ENCODE results near the gene CD9.

CD9 gene

GRCh38 chr12:6236641-6236940 is 36.4 kb downstream of the CD9 start:
- Histone ChIP-seq H3K4me3 (ENCODE audit: low read depth in 1 of 5, low read length in 5 of 5) (no peak overlapping the region), H3K9ac (ENCODE audit: low read length in 5 of 5) (no peak overlapping the region), H3K4me1 (ENCODE audit: control insufficient read depth in 5 of 5, insufficient read depth in 5 of 5, low read length in 5 of 5) (peaks cover 0 to 18% (median 3%) of the 10 kb centered on the region in 5 donors), H3K27me3 (ENCODE audit: control insufficient read depth in 5 of 5, insufficient read depth in 4 of 5, low read length in 5 of 5) (no peaks in the 10 kb centered on the region), H3K36me3 (ENCODE audit: control insufficient read depth in 5 of 5, insufficient read depth in 5 of 5, low read length in 5 of 5) (peaks cover 0 to 40% (median 24%) of the 10 kb centered on the region in 5 donors), H3K27ac (ENCODE audit: low read depth, low read length) (no peak overlapping the region), H3K9me3 (ENCODE audit: control insufficient read depth in 5 of 5, low read length in 5 of 5) (no peaks in the 10 kb centered on the region)

- Histone ChIP-seq H3K4me1 (ENCODE audit: control insufficient read depth in 5 of 5, insufficient read depth in 5 of 5, low read length in 5 of 5) (peaks cover 0 to 14% (median 1%) of the 10 kb centered on the region in 5 donors), H3K9ac (ENCODE audit: low read length in 5 of 5) (no peak overlapping the region), H3K27ac (ENCODE audit: low read depth, low read length) (no peak overlapping the region), H3K4me3 (ENCODE audit: low read depth in 1 of 5, low read length in 5 of 5) (no peak overlapping the region), H3K9me3 (ENCODE audit: control insufficient read depth in 5 of 5, low read length in 5 of 5) (no peaks in the 10 kb centered on the region), H3K36me3 (ENCODE audit: control insufficient read depth in 5 of 5, insufficient read depth in 5 of 5, low read length in 5 of 5) (peaks cover 0 to 39% (median 24%) of the 10 kb centered on the region in 5 donors), H3K27me3 (ENCODE audit: control insufficient read depth in 5 of 5, insufficient read depth in 4 of 5, low read length in 5 of 5) (no peaks in the 10 kb centered on the region)
Measured at GRCh38 chr12:6237830-6238229, 37.6 kb downstream of the CD9 start.

- Histone ChIP-seq H3K27me3 (ENCODE audit: control insufficient read depth in 5 of 5, insufficient read depth in 4 of 5, low read length in 5 of 5) (no peaks in the 10 kb centered on the region), H3K4me1 (ENCODE audit: control insufficient read depth in 5 of 5, insufficient read depth in 5 of 5, low read length in 5 of 5) (peaks cover 0 to 14% (median 0%) of the 10 kb centered on the region in 5 donors), H3K9ac (ENCODE audit: low read length in 5 of 5) (no peak overlapping the region), H3K9me3 (ENCODE audit: control insufficient read depth in 5 of 5, low read length in 5 of 5) (no peaks in the 10 kb centered on the region), H3K36me3 (ENCODE audit: control insufficient read depth in 5 of 5, insufficient read depth in 5 of 5, low read length in 5 of 5) (peaks cover 0 to 37% (median 24%) of the 10 kb centered on the region in 5 donors), H3K27ac (ENCODE audit: low read depth, low read length) (no peak overlapping the region), H3K4me3 (ENCODE audit: low read depth in 1 of 5, low read length in 5 of 5) (no peak overlapping the region)
Measured at GRCh38 chr12:6238875-6239274, 38.7 kb downstream of the CD9 start.

GRCh38 chr12:6241495-6241894 is 41.3 kb downstream of the CD9 start:
- Histone ChIP-seq H3K27ac (ENCODE audit: low read depth, low read length) (no peak overlapping the region), H3K27me3 (ENCODE audit: control insufficient read depth in 5 of 5, insufficient read depth in 4 of 5, low read length in 5 of 5) (no peaks in the 10 kb centered on the region), H3K4me3 (ENCODE audit: low read depth in 1 of 5, low read length in 5 of 5) (no peak overlapping the region), H3K36me3 (ENCODE audit: control insufficient read depth in 5 of 5, insufficient read depth in 5 of 5, low read length in 5 of 5) (peaks cover 0 to 20% (median 7%) of the 10 kb centered on the region in 5 donors), H3K9ac (ENCODE audit: low read length in 5 of 5) (no peak overlapping the region), H3K9me3 (ENCODE audit: control insufficient read depth in 5 of 5, low read length in 5 of 5) (peaks cover 0 to 4% (median 0%) of the 10 kb centered on the region in 5 donors), H3K4me1 (ENCODE audit: control insufficient read depth in 5 of 5, insufficient read depth in 5 of 5, low read length in 5 of 5) (peaks cover 0 to 9% (median 0%) of the 10 kb centered on the region in 5 donors)

GRCh38 chr12:6249580-6249979 is 49.4 kb downstream of the CD9 start:
- Histone ChIP-seq H3K27me3 (ENCODE audit: control insufficient read depth in 5 of 5, insufficient read depth in 4 of 5, low read length in 5 of 5) (peaks cover 0 to 4% (median 0%) of the 10 kb centered on the region in 5 donors), H3K4me3 (ENCODE audit: low read depth in 1 of 5, low read length in 5 of 5) (no peak overlapping the region), H3K9ac (ENCODE audit: low read length in 5 of 5) (no peak overlapping the region), H3K27ac (ENCODE audit: low read depth, low read length) (no peak overlapping the region), H3K9me3 (ENCODE audit: control insufficient read depth in 5 of 5, low read length in 5 of 5) (peaks cover 0 to 4% (median 0%) of the 10 kb centered on the region in 5 donors), H3K36me3 (ENCODE audit: control insufficient read depth in 5 of 5, insufficient read depth in 5 of 5, low read length in 5 of 5) (no peaks in the 10 kb centered on the region), H3K4me1 (ENCODE audit: control insufficient read depth in 5 of 5, insufficient read depth in 5 of 5, low read length in 5 of 5) (peaks cover 0 to 5% (median 0%) of the 10 kb centered on the region in 5 donors)

- Histone ChIP-seq H3K36me3 (ENCODE audit: control insufficient read depth in 5 of 5, insufficient read depth in 5 of 5, low read length in 5 of 5) (no peaks in the 10 kb centered on the region), H3K9ac (ENCODE audit: low read length in 5 of 5) (no peak overlapping the region), H3K27me3 (ENCODE audit: control insufficient read depth in 5 of 5, insufficient read depth in 4 of 5, low read length in 5 of 5) (peaks cover 0 to 4% (median 0%) of the 10 kb centered on the region in 5 donors), H3K9me3 (ENCODE audit: control insufficient read depth in 5 of 5, low read length in 5 of 5) (no peaks in the 10 kb centered on the region), H3K4me3 (ENCODE audit: low read depth in 1 of 5, low read length in 5 of 5) (no peak overlapping the region), H3K4me1 (ENCODE audit: control insufficient read depth in 5 of 5, insufficient read depth in 5 of 5, low read length in 5 of 5) (peaks cover 0 to 5% (median 0%) of the 10 kb centered on the region in 5 donors), H3K27ac (ENCODE audit: low read depth, low read length) (no peak overlapping the region)
Measured at GRCh38 chr12:6250343-6250742, 50.1 kb downstream of the CD9 start.

GRCh38 chr12:6253278-6253677 is 53.1 kb downstream of the CD9 start:
- Histone ChIP-seq H3K27me3 (ENCODE audit: control insufficient read depth in 5 of 5, insufficient read depth in 4 of 5, low read length in 5 of 5) (peaks cover 0 to 4% (median 0%) of the 10 kb centered on the region in 5 donors), H3K9me3 (ENCODE audit: control insufficient read depth in 5 of 5, low read length in 5 of 5) (no peaks in the 10 kb centered on the region)

GRCh38 chr12:6254491-6254890 is 54.3 kb downstream of the CD9 start:
- Histone ChIP-seq H3K27ac (ENCODE audit: low read depth, low read length) (no peak overlapping the region), H3K36me3 (ENCODE audit: control insufficient read depth in 5 of 5, insufficient read depth in 5 of 5, low read length in 5 of 5) (no peaks in the 10 kb centered on the region), H3K9ac (ENCODE audit: low read length in 5 of 5) (no peak overlapping the region), H3K4me1 (ENCODE audit: control insufficient read depth in 5 of 5, insufficient read depth in 5 of 5, low read length in 5 of 5) (peaks cover 0 to 5% (median 0%) of the 10 kb centered on the region in 5 donors), H3K9me3 (ENCODE audit: control insufficient read depth in 5 of 5, low read length in 5 of 5) (no peaks in the 10 kb centered on the region), H3K4me3 (ENCODE audit: low read depth in 1 of 5, low read length in 5 of 5) (no peak overlapping the region), H3K27me3 (ENCODE audit: control insufficient read depth in 5 of 5, insufficient read depth in 4 of 5, low read length in 5 of 5) (peaks cover 0 to 4% (median 0%) of the 10 kb centered on the region in 5 donors)

More at GRCh38 chr12:6253278-6253677, 53.1 kb downstream of the CD9 start:
- H3K9ac ChIP-seq (ENCODE audit: low read length in 5 of 5) = no peak overlapping the region
- no peak overlapping the region for H3K4me3 ChIP-seq (ENCODE audit: low read depth in 1 of 5, low read length in 5 of 5)
- H3K4me1 ChIP-seq (ENCODE audit: control insufficient read depth in 5 of 5, insufficient read depth in 5 of 5, low read length in 5 of 5) = peaks cover 0 to 5% (median 0%) of the 10 kb centered on the region in 5 donors
- no peak overlapping the region for H3K27ac ChIP-seq (ENCODE audit: low read depth, low read length)
- no peaks in the 10 kb centered on the region for H3K36me3 ChIP-seq (ENCODE audit: control insufficient read depth in 5 of 5, insufficient read depth in 5 of 5, low read length in 5 of 5)

GRCh38 chr12:6257007-6257406 is 56.8 kb downstream of the CD9 start:
- Histone ChIP-seq H3K4me3 (ENCODE audit: low read depth in 1 of 5, low read length in 5 of 5) (no peak overlapping the region), H3K9me3 (ENCODE audit: control insufficient read depth in 5 of 5, low read length in 5 of 5) (no peaks in the 10 kb centered on the region), H3K27ac (ENCODE audit: low read depth, low read length) (no peak overlapping the region), H3K9ac (ENCODE audit: low read length in 5 of 5) (no peak overlapping the region), H3K4me1 (ENCODE audit: control insufficient read depth in 5 of 5, insufficient read depth in 5 of 5, low read length in 5 of 5) (no peaks in the 10 kb centered on the region), H3K36me3 (ENCODE audit: control insufficient read depth in 5 of 5, insufficient read depth in 5 of 5, low read length in 5 of 5) (no peaks in the 10 kb centered on the region), H3K27me3 (ENCODE audit: control insufficient read depth in 5 of 5, insufficient read depth in 4 of 5, low read length in 5 of 5) (no peaks in the 10 kb centered on the region)

- no peaks in the 10 kb centered on the region for H3K27me3 ChIP-seq (ENCODE audit: control insufficient read depth in 5 of 5, insufficient read depth in 4 of 5, low read length in 5 of 5)
- H3K9ac ChIP-seq (ENCODE audit: low read length in 5 of 5) = no peak overlapping the region
- H3K4me3 ChIP-seq (ENCODE audit: low read depth in 1 of 5, low read length in 5 of 5) = no peak overlapping the region
- no peaks in the 10 kb centered on the region for H3K36me3 ChIP-seq (ENCODE audit: control insufficient read depth in 5 of 5, insufficient read depth in 5 of 5, low read length in 5 of 5)
- peaks cover 0 to 2% (median 0%) of the 10 kb centered on the region in 5 donors for H3K4me1 ChIP-seq (ENCODE audit: control insufficient read depth in 5 of 5, insufficient read depth in 5 of 5, low read length in 5 of 5)
- no peaks in the 10 kb centered on the region for H3K9me3 ChIP-seq (ENCODE audit: control insufficient read depth in 5 of 5, low read length in 5 of 5)
- H3K27ac ChIP-seq (ENCODE audit: low read depth, low read length) = no peak overlapping the region
Measured at GRCh38 chr12:6262211-6262610, 62.0 kb downstream of the CD9 start.

- Histone ChIP-seq H3K36me3 (ENCODE audit: control insufficient read depth in 5 of 5, insufficient read depth in 5 of 5, low read length in 5 of 5) (no peaks in the 10 kb centered on the region), H3K9ac (ENCODE audit: low read length in 5 of 5) (no peak overlapping the region), H3K27ac (ENCODE audit: low read depth, low read length) (no peak overlapping the region), H3K4me3 (ENCODE audit: low read depth in 1 of 5, low read length in 5 of 5) (no peak overlapping the region), H3K27me3 (ENCODE audit: control insufficient read depth in 5 of 5, insufficient read depth in 4 of 5, low read length in 5 of 5) (no peaks in the 10 kb centered on the region), H3K9me3 (ENCODE audit: control insufficient read depth in 5 of 5, low read length in 5 of 5) (no peaks in the 10 kb centered on the region), H3K4me1 (ENCODE audit: control insufficient read depth in 5 of 5, insufficient read depth in 5 of 5, low read length in 5 of 5) (peaks cover 0 to 2% (median 0%) of the 10 kb centered on the region in 5 donors)
Measured at GRCh38 chr12:6262623-6263022, 62.4 kb downstream of the CD9 start.

Measured in subcutaneous abdominal adipose tissue (tissue), 5 donors.